ENCODE results near the gene UGT1A10.
"Not testable (repeated sequence)": the region's sequence is repeated elsewhere in the genome, so short reads cannot be mapped to it uniquely, and the experiment has no call there.

UGT1A10 gene

DNA sequence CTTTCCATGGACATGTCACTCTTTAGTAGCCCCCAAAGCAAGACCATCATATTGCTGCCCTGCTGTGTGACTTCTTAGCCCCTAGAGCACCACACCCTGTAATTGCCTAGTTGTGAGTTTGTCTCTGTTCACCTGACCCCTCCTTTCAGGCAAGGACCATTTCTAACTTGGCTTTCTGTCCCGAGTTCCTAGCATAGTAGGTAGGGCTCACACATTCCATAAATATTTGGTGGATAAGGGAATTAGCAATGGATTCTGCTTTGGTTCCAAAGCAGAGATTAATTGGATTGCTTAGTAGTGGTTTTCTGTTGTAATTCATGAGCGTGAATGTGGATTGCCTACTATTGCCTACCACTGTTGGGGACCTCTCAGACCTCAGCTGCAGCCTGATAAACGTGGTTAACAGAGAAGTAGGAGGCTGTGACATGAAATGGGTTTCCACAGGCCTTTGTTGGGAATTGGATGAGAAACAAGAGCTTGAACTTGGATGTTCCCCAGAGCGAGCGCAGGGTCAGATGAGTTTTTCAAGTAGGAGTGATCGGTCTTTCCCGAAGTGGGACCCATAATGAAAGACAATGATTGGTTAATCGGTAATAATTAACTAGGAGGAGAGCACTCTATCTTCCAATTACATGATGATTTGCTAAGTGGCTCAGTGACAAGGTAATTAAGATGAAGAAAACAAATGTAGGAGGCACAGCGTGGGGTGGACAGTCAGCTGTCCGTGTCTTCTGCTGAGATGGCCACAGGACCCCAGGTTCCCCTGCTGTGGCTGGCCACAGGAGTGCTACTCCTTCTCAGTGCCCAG lies 110.4 kb downstream of the UGT1A10 start:
- no peak for DNase-seq

DNA sequence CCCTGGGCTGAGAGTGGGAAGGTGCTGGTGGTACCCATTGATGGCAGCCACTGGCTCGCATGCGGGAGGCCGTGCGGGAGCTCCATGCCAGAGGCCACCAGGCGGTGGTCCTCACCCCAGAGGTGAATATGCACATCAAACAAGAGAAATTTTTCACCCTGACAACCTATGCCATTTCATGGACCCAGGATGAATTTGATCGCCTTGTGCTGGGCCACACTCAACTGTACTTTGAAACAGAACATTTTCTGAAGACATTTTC lies 111.0 kb downstream of the UGT1A10 start:
- DNase-seq, result no peak

DNA sequence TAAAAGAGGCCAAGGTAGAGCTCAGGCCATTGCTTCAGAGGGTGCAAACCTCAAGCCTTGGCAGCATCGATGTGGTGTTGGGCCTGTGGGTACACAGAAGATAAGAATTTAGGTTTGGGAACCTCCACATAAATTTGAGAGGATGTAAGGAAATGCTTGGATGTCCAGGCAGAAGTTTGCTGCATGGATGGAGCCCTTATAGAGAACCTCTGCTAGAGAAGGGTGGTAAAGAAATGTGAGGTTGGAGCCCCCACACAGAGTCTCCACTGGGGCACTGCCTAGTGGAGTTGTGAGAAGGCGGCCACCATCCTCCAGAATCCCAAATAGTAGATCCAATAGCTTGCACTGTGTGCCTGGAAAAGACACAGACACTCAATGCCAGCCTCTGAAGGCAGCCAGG lies 114.4 kb downstream of the UGT1A10 start:
- DNase-seq, result not testable (repeated sequence)

DNA sequence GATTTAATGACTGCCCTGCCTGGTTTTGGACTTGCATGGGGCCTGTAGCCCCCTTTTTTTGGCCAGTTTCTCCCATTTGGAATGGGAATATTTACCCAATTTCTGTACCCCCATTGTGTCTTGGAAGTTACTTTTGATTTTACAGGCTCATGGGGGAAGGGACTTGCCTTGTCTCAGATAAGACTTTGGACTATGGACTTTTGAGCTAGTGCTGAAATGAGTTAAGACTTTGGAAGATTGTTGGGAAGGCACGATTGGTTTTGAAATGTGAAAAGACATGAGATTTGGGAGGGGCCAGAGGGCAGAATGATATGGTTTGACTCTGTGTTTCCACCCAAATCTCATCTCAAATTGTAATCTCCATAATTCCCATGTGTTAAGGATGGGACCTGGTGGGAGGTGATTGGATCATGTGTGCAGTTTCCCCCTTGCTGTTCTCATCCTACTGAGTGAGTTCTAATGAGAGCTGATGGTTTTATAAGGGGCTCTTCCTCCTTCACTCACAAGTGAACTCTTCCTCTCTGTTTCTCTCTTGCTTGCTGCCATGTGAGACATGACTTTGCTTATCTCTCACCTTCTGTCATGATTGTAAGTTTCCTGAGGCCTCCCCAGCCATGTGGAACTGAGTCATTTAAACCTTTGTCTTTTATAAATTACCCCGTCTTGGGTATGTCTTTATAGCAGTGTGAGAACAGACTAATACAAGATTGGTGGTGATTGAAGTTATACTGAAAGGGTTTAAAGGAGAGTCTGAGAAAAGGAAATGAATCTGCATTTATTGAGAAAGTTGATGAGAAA lies 115.2 kb downstream of the UGT1A10 start:
- DNase-seq, result not testable (repeated sequence)

DNA sequence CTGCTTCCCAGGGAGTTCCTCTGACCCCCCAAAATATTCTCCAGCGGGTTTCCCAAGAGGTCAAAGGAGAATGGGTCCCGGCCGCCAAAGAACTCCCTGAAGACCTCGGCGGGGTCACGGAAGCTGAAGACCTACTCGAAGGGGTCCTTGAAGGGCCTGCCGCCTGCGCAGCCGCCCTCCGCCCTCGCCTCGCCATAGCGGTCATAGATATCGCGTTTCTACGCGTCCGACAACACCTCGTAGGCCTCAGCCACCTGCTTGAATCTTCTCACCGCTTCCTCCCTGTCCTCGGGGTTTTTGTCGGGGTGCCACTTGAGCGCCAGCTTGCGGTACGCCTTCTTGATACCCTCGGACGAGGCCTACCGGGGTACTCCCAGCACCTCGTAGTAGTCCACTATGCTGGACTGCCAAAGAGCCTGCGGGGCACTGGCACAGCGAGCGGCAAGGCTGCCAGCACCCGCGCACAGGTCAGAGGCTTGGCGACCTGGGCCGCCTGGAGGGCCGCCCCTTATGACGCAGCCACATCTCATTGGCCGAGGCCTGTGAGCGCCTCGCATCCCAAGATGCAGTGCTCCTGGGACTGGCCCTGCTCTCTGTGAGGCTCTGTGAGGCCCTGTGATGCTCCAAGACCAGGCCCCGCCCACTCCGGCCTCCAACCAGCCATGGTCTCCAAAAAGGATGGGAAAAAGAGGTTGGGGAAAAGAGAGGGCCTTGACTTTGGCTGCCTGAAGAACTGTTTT lies 118.8 kb downstream of the UGT1A10 start:
- DNase-seq, result no peak

DNA sequence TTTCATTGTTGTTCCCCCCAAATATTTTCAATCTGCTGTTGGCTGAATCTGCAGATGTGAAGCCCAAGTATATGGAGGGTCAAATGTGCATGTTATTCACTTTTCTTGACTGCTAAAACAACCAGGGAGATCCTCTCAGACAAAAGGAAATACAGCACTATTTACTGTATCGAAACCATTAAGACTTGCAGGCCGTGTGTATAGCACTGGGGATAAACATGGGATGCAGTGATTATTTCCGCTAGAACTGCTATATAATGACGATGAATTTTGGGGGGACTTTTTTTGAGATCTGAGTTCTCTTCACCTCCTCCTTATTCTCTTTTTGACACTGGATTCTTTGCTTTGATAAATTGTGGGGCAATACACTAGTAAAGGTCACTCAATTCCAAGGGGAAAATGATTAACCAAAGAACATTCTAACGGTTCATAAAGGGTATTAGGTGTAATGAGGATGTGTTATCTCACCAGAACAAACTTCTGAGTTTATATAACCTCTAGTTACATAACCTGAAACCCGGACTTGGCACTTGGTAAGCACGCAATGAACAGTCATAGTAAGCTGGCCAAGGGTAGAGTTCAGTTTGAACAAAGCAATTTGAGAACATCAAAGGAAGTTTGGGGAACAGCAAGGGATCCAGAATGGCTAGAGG lies 120.3 kb downstream of the UGT1A10 start:
- no peak for DNase-seq

DNA sequence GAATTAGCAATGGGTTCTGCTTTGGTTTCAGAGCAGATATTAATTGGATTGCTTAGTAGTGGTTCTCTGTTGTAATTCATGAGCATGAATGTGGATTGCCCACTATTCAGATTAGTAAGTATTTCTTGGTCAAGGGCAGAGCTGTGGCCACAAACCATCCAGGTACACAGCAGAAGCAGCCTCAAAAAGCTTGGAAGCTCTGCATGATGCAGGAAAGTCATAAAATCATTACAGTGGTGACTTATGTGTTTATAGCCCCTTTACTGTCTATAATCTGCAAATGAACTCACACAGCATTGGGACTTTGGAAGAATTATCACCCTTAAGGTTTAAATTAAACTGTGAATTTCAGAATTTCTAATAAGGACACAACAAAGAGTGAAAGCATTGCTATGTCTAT lies 121.9 kb downstream of the UGT1A10 start:
- no peak for DNase-seq

DNA sequence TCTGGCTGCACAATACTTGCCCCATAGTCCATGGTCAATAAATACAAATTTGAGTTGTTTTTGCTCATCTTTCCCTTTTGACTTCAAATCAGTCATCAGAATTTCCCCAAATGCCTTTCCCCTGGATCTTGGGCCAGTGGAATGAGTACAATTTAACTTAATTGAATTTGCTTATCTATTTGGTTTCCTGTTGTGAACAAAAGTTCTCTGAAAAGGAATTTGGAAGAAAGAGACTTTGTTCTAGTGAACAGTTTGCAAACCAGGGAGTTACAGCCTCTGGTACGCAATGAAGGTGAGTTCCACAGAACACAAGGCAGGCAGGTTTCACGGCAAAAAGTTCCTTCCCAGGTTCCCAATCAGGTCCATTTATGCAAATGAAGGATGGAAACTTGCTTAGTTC lies 122.6 kb downstream of the UGT1A10 start:
- no peak for DNase-seq

DNA sequence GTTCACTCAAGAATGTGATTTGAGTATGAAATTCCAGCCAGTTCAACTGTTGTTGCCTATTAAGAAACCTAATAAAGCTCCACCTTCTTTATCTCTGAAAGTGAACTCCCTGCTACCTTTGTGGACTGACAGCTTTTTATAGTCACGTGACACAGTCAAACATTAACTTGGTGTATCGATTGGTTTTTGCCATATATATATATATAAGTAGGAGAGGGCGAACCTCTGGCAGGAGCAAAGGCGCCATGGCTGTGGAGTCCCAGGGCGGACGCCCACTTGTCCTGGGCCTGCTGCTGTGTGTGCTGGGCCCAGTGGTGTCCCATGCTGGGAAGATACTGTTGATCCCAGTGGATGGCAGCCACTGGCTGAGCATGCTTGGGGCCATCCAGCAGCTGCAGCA lies 123.8 kb downstream of the UGT1A10 start, which contains the start of gene UGT1A1:
Gene UGT1A1, plus strand, starts transcription at position 228 of the 400 bp plus-strand sequence. Its CDS starts 18 bp downstream, at position 246.
- no peak for DNase-seq

DNA sequence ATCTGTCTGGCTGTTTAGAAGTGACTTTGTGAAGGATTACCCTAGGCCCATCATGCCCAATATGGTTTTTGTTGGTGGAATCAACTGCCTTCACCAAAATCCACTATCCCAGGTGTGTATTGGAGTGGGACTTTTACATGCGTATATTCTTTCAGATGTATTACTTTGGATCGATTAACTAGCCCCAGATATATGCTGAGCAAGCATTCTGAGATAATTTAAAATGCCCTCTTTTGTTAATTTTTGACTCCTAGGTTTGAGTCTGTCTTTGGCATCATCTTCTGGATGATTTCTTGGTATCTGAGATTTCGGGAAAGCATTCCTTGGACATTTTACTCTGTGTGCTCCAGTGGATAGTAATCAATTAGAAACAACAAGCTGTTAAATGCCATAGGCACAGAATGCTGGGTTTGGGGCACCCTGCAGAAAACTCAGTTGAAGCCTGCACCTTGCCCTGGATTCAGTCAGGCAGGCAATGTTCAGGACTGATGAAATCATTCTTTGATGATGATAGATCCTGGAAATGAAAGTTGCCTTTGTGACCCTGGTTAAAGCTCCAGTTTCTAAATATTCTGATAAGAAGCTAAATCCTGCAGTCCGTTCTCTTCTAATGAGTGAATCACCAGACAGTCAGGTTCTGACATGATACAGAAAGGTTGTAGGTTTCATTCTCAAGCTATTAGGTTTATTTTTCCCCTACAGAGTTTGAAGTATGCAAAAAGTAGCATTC lies 125.0 kb downstream of the UGT1A10 start:
- DNase-seq, result no peak

DNA sequence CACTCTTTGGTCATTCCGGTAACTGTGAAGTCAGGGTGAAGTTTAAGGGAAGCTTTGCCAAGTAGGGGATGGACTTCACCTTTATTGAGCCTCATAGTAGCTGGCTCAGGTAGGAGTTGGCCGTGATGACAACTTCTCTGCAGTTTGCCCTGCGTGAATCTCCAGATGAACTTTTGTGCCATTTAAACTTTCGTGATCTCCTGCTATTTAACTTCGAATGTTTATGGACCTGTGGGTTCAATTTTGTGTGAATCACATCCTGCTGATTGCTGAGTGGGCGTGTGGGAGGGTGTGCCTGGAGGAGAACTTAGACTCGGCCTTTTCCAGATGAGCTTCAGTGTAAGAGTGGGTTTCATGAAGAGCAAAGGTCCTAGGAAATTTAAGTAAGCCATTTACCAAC lies 128.0 kb downstream of the UGT1A10 start:
- DNase-seq, result no peak

DNA sequence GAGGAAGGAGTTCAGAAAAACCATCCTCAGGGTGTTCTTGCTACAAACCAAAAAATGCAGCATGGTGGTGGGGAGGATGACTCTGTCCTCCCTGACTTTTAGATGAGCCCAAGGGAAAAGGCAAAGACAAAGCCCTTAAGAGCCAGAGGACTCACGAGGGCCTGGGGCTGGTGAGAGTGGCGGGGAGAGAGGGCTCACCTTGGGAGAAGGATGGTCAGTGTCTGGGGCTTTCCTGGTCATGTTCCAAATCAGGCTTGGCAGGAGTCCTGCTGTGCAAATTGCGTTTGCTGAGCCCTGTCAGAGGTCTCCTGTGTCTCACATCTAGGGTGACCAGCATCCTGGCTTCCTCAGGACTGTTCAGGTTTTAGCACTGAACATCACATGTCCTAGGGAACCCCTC lies 128.5 kb downstream of the UGT1A10 start:
- DNase-seq, result no peak

DNA sequence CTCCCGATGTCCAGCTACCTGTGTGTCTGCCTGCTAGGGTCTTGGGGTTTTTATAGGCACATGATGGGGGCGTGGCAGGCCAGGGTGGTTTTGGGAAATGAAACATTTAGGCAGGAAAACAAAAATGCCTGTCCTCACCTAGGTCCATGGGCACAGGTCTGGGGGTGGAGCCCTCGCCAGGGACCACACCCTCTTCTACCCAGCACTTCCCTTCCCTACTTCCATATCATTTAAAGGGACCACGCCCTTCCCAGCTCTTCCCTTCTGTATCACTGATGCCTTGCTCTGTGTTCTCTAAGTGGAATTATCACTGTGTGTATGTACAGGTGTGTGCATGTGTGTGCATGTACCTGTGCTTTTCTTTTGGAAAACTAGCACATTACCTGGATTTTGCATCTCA lies 130.2 kb downstream of the UGT1A10 start:
- DNase-seq, result no peak

DNA sequence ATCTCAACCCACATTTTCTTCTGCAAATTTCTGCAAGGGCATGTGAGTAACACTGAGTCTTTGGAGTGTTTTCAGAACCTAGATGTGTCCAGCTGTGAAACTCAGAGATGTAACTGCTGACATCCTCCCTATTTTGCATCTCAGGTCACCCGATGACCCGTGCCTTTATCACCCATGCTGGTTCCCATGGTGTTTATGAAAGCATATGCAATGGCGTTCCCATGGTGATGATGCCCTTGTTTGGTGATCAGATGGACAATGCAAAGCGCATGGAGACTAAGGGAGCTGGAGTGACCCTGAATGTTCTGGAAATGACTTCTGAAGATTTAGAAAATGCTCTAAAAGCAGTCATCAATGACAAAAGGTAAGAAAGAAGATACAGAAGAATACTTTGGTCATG lies 131.8 kb downstream of the UGT1A10 start:
- no peak for DNase-seq

DNA sequence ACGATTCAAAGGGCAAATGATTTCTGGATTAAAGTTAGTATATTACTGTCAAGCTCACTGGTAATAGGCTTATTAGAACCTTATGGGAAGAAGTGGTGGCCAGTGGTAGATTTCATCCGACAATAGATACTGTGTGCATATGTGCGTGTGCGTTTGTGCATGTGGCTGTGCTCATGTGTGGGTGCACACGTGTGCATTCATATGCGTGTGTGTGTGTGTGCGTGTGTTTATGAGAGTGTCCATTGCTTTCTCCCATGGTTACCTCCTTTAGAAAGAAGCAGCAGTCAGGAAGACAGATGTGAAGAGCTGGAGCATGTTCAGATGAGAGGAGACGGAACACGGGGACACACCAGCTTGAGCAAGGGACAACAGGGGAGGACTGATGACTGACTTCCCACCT lies 133.0 kb downstream of the UGT1A10 start:
- no peak for DNase-seq

DNA sequence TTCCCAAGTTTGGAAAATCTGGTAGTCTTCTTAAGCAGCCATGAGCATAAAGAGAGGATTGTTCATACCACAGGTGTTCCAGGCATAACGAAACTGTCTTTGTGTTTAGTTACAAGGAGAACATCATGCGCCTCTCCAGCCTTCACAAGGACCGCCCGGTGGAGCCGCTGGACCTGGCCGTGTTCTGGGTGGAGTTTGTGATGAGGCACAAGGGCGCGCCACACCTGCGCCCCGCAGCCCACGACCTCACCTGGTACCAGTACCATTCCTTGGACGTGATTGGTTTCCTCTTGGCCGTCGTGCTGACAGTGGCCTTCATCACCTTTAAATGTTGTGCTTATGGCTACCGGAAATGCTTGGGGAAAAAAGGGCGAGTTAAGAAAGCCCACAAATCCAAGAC lies 135.9 kb downstream of the UGT1A10 start:
- DNase-seq, result no peak

DNA sequence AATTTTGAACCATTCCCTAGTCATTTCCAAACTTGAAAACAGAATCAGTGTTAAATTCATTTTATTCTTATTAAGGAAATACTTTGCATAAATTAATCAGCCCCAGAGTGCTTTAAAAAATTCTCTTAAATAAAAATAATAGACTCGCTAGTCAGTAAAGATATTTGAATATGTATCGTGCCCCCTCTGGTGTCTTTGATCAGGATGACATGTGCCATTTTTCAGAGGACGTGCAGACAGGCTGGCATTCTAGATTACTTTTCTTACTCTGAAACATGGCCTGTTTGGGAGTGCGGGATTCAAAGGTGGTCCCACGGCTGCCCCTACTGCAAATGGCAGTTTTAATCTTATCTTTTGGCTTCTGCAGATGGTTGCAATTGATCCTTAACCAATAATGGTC lies 136.3 kb downstream of the UGT1A10 start:
- no peak for DNase-seq

DNA sequence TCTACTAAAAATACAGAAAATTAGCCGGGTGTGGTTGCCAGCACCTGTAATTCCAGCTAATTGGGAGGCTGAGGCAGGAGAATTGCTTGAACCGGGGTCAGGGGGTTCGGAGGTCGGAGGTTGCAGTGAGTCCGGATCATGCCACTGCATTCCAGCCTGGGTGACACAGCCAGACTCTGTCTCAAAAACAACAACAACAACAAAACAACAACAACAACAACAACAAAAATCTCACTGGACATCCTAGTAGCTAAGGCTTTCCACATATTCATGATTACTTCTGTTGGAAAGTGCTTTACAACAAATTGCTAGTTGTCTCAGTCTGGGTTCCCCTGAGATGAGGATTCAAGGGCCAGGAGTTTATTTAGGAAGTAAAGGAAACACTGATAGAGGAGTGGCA lies 137.6 kb downstream of the UGT1A10 start:
- no peak for DNase-seq

DNA sequence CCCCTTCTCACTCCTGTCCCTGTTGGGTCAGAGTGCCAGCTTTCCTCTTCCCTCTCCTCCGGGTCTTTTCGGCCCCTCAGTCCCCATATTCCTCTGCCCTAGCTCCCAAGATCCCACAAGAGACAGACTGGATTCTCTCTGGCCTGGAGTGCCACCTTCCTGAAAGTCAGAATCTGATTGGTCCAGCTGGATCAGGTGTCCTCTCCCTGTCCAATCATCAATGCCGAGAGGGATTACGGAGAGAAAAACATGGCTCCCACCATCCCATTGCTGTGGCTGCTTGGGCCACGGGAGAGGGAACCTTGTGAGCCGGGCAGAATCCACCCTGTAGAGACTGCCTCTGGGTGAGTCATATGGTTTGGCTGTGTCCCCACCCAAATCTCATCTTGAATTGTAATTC lies 139.2 kb downstream of the UGT1A10 start:
- no peak for DNase-seq

DNA sequence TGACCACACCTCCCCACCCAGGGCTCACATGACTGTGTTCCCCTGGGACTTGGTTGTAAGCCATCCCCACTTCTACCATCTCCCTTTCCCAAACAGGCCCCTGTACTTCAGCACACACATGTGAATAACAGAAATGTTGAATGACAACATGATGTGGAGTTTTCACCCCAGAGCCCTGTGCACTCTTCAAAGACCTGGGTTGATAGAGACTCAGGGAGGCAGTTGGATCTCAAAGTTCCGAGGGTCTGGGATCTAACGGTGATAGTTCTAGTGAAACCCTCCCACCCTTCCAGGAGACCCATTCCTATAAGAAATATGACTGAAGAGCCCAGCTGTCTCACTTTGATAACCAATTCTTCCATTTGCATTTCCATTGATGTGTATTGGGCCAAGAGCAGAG lies 141.8 kb downstream of the UGT1A10 start, which contains the start of gene MROH2A:
Gene MROH2A, plus strand, starts transcription at position 301 of the 400 bp plus-strand sequence. CDS start 1,029 bp downstream, outside the sequence.
- DNase-seq, result no peak

DNA sequence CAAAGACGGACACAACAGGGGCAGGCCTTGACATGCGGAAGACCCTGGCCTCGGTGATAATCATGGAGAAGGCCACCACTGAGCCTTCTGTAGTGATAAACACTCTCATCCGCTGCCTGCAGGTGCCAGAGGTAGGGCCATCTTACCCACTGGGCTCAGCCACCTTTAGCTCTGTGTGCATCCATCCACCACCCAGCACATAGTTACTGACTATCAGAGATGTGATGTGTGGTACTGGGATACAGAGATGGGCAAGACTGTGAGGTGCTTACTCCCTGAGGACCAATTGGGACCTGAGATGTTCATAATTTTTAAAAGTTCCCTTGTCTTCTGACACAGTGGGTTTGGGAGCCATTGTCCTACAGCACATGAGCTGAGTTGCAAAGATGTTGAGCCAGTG lies 143.5 kb downstream of the UGT1A10 start:
- DNase-seq, result no peak

DNA sequence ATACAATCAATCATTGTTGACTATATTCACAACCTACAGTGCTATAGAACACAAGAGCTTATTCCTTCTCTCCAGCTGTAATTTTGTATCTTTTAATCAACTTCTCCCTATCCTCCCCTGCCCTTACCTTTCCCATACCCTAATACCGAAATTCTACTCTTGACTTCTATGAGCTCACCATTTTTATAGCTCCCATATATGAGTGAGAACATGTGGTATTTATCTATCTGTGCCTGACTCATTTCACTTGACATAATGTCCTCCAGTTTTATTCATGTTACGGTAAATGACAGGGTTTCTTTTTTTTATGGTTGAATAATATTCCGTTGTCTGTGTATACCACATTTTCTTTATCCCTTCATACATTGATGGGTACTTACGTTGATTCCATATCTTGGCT lies 144.5 kb downstream of the UGT1A10 start:
- DNase-seq, result no peak

Measured in NCI-H1092 treated with DMSO at 0.1 percent for 48 hours (cell line).